GM19239 (cell line): Measurements from ENCODE around the gene DAGLA.
A peak's percentile ranks its signal among the peaks of the same experiment; 100 is the strongest.

ENCODE experiments used
- DNase-seq: peaks from one replicate; pipeline ENCODE4 v3.0.0; 2011; ENCODE audit warnings: low spot score; ENCODE audit not compliant: insufficient read length
- FAIRE-seq: peaks from 2 replicates; lab custom pipeline; 2011; peaks lifted over from hg19 to GRCh38; lab: Jason Lieb, UNC

The DAGLA gene

GRCh38 chr11:61756452-61757212 is 76.4 kb downstream of the DAGLA start:
- DNase-seq: peak; percentile 86
- peak; percentile 92 for FAIRE-seq

- DNase-seq: no peak
- no peak for FAIRE-seq
Observed at GRCh38 chr11:61757213-61757862, 77.1 kb downstream of the DAGLA start.

- no peak for FAIRE-seq
Observed at GRCh38 chr11:61760946-61761345, 80.8 kb downstream of the DAGLA start.

GRCh38 chr11:61761440-61762222 is 81.4 kb downstream of the DAGLA start:
- FAIRE-seq (no peak), DNase-seq (no peak)

More at GRCh38 chr11:61760946-61761345, 80.8 kb downstream of the DAGLA start:
- DNase-seq: no peak

GRCh38 chr11:61762223-61762615 is 82.0 kb downstream of the DAGLA start:
- FAIRE-seq (no peak), DNase-seq (no peak)

- DNase-seq (no peak), FAIRE-seq (no peak)
Observed at GRCh38 chr11:61762798-61763197, 82.6 kb downstream of the DAGLA start.

GRCh38 chr11:61763930-61764605 is 83.9 kb downstream of the DAGLA start:
- no peak for FAIRE-seq

GRCh38 chr11:61764606-61765260 is 84.5 kb downstream of the DAGLA start:
- no peak for FAIRE-seq
- DNase-seq: no peak

More at GRCh38 chr11:61763930-61764605, 83.9 kb downstream of the DAGLA start:
- DNase-seq: no peak

- no peak for FAIRE-seq
- no peak for DNase-seq
Observed at GRCh38 chr11:61765550-61766253, 85.5 kb downstream of the DAGLA start.

- DNase-seq: no peak
- FAIRE-seq: no peak
Observed at GRCh38 chr11:61766353-61766841, 86.2 kb downstream of the DAGLA start.

GRCh38 chr11:61768376-61769076 is 88.3 kb downstream of the DAGLA start:
- FAIRE-seq (no peak), DNase-seq (no peak)

GRCh38 chr11:61769169-61769920 is 89.2 kb downstream of the DAGLA start:
- DNase-seq (no peak), FAIRE-seq (no peak)

- FAIRE-seq (no peak), DNase-seq (no peak)
Observed at GRCh38 chr11:61769946-61770683, 89.9 kb downstream of the DAGLA start.

- FAIRE-seq (no peak), DNase-seq (no peak)
Observed at GRCh38 chr11:61771195-61771894, 91.2 kb downstream of the DAGLA start.

GRCh38 chr11:61771985-61772455 is 91.8 kb downstream of the DAGLA start:
- DNase-seq (no peak), FAIRE-seq (no peak)

GRCh38 chr11:61773356-61773755 is 93.2 kb downstream of the DAGLA start:
- DNase-seq (no peak), FAIRE-seq (no peak)
